ENCODE results near the gene RFC2.

- TF ChIP-seq EZH2phosphoT487 (IDR thresholded peaks at IDR 0.05; ENCODE audit: borderline replicate concordance, low read depth, low read length): no peak
- no peak for TF ChIP-seq CTCF (conservative IDR thresholded peaks at IDR 0.05; ENCODE audit: low read length)
Observed at GRCh38 chr7:74282748-74283459, 28.7 kb upstream of the RFC2 start.

Data from OCI-LY7 (cell line).